GM23338 (cell line): ENCODE data around the gene TRMT11. TPM values are rescaled to one million over a fixed set of nuclear protein-coding genes. Genes with fewer than 3 reads are reported as not detected.

Experiments used
- EZH2phosphoT487 ChIP-seq: fragments of 200-600 bp; sonication (generic); IDR thresholded peaks from one replicate; pipeline ENCODE4 v1.8.1; 2018; ENCODE audit warnings: antibody characterized with exemption; ENCODE audit not compliant: unreplicated experiment
- JUNB ChIP-seq: IDR thresholded peaks from one replicate; pipeline ENCODE4 v1.6.1; 2016; ENCODE audit warnings: antibody characterized with exemption; ENCODE audit not compliant: unreplicated experiment
- NANOG ChIP-seq: IDR thresholded peaks from 2 replicates; pipeline ENCODE4 v1.6.1; 2016; ENCODE audit warnings: antibody characterized with exemption, borderline replicate concordance
- POLR2AphosphoS5 ChIP-seq: IDR thresholded peaks from 2 replicates; pipeline ENCODE4 v1.6.1; 2016; ENCODE audit warnings: antibody characterized with exemption, low read depth
- REST ChIP-seq: IDR thresholded peaks from one replicate; pipeline ENCODE4 v1.6.1; 2018; ENCODE audit warnings: antibody characterized with exemption; ENCODE audit not compliant: unreplicated experiment
- ZNF331 ChIP-seq: fragments of 250-450 bp; sonication (Bioruptor Pico); IDR thresholded peaks from 2 replicates; pipeline ENCODE4 v1.5.0; 2020; ENCODE audit warnings: low read depth, mild to moderate bottlenecking, moderate library complexity
- ZNF462 ChIP-seq: fragments of 250-450 bp; sonication (Bioruptor Pico); IDR thresholded peaks from 2 replicates; pipeline ENCODE4 v1.5.0; 2020; ENCODE audit warnings: mild to moderate bottlenecking, moderate library complexity
- polyA plus RNA-seq: library from polyadenylated mRNA; unstranded; fragments of >200 nt; fragmentation: Nextera tagmentation; extraction: Ambion mirVana; gene quantifications from 2 replicates; pipeline ENCODE4 v1.2.1, GENCODE V29; 2016
- total RNA-seq: library from RNA; depleted of rRNA; stranded (reverse); fragments of >200 nt; shearing (Covaris generic); gene quantifications from 2 replicates; pipeline ENCODE4 v1.2.3, GENCODE V29; 2014

The TRMT11 gene
- total and polyA plus RNA-seq, 2 experiments from 2014 or later: 49.5 to 50.9 TPM

GRCh38 chr6:126016591-126016990 is 30.3 kb downstream of the TRMT11 start (continued):
- no peak for TF ChIP-seq ZNF462
- TF ChIP-seq ZNF331 (CRISPR knock-in tag): no peak
- TF ChIP-seq POLR2AphosphoS5: no peak
- TF ChIP-seq REST: no peak
- no peak for TF ChIP-seq EZH2phosphoT487
- TF ChIP-seq NANOG: no peak
- no peak for TF ChIP-seq JUNB
